Naive thymus-derived CD8-positive, alpha-beta T cell (primary cell): ENCODE data around the gene TBX1. TPM values are rescaled to one million over a fixed set of nuclear protein-coding genes. Genes with fewer than 3 reads are reported as not detected.
"Not testable (repeated sequence)": the region's sequence is repeated elsewhere in the genome, so short reads cannot be mapped to it uniquely, and the experiment has no call there.

ENCODE experiments used
- ATAC-seq, 2 donors: fragments of 150-1000 bp; cut with Tn5 transposase in 1 of 2; sonication (Bioruptor Pico), chemical (Tn5 transposase) in 1 of 2; 1 replicate in 1 of 2; 2 replicates in 1 of 2; pipeline ENCODE4 v1.10.0; 2021; ENCODE audit warnings: mild to moderate bottlenecking in 2 of 2, moderate library complexity in 2 of 2
- POLR2A ChIA-PET: fragments of 350-600 bp; sonication (Branson Sonifier 250); formaldehyde crosslinking; loops from one replicate; lab custom pipeline; 2021; ENCODE audit warnings: antibody characterized with exemption; lab: Charles Lee
- DNase-seq, 10 donors: peaks; one replicate each; pipeline versions ENCODE4 v3.0.0 to v3.0.0-alpha.2; 2020 to 2022
- H3K27ac Mint-ChIP-seq, 10 donors: one replicate each; pipeline ENCODE4 v1.8.0; 2020 to 2022; ENCODE audit warnings: mild to moderate bottlenecking in 10 of 10, mixed read lengths in 10 of 10, moderate library complexity in 4 of 10, inconsistent platforms in 1 of 10
- H3K27me3 Mint-ChIP-seq, 5 donors: one replicate each; pipeline ENCODE4 v1.8.0; 2021 to 2022; ENCODE audit warnings: mixed read lengths in 5 of 5
- H3K36me3 Mint-ChIP-seq, 3 donors: one replicate each; pipeline ENCODE4 v1.8.0; 2020 to 2022; ENCODE audit warnings: mixed read lengths in 3 of 3, mild to moderate bottlenecking in 2 of 3, inconsistent platforms in 1 of 3
- H3K4me1 Mint-ChIP-seq, 4 donors: one replicate each; pipeline ENCODE4 v1.8.0; 2021 to 2022; ENCODE audit warnings: mixed read lengths in 4 of 4
- H3K4me3 Mint-ChIP-seq, 10 donors: one replicate each; pipeline ENCODE4 v1.8.0; 2020 to 2022; ENCODE audit warnings: mild to moderate bottlenecking in 10 of 10, mixed read lengths in 10 of 10, moderate library complexity in 6 of 10, inconsistent platforms in 1 of 10
- H3K9me3 Mint-ChIP-seq, 9 donors: one replicate each; pipeline ENCODE4 v1.8.0; 2020 to 2022; ENCODE audit warnings: mixed read lengths in 9 of 9, mild to moderate bottlenecking in 3 of 9, inconsistent platforms in 1 of 9, moderate library complexity in 1 of 9
- polyA plus RNA-seq, 3 donors: library from polyadenylated mRNA; unstranded; fragments of 300-500 nt; fragmentation: Illumina TruSeq; gene quantifications; one replicate each; pipeline ENCODE4 v1.2.3, GENCODE V29; 2021
- total RNA-seq, 8 experiments: library from RNA in 2 of 8; stranded (reverse) in 2 of 8; gene quantifications; one replicate each; pipeline ENCODE4 v1.2.3 and lab custom pipeline; 2021 to 2026

The TBX1 gene
- total and polyA plus RNA-seq, 5 experiments from 2014 or later = not detected

DNA sequence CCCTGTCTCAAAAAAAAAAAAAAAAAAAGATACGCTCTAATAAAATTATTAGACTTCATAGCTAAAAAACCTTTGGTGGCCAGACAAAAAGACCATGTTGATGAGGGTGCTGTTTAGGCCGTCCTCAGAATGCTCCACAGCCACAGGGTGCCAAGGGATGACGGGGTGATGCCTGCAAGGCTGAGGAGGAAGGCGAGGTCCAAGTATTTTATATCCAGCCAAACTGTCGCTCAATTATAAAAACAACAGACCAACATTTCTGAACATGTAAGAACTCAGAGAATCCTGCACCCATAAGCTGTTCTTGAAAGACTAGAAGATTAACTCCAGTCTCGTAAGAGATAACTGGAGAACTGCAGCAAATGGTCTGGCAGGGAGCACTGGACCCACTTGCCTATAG is 29.2 kb downstream of the TBX1 start:
- POLR2A ChIA-PET = no interaction called here

DNA sequence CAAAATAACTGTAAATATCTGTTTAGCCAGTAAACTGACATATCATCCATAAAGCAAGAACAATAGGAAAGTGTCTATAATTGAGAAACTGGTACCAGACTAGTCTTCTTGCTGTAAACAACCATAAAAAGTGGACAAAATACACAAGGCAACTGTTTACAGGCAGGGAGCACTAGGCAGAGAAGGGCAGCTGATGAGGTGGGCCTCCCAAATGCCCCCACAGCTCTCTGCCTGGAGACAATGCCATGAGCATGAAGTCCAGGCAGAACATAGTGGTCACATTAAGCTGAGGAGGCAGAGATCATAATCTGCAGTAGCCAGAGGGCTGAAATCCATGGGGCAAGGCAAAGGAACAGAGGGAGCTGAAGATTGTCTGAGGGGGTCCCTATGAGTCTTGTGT is 30.7 kb downstream of the TBX1 start:
- peaks cover 0 to 28% (median 15%) of the 10 kb centered on the region in 9 donors for H3K9me3 Mint-ChIP-seq
- POLR2A ChIA-PET = no interaction called here
- H3K27ac Mint-ChIP-seq = no peak overlapping the region
- no peak overlapping the region for H3K4me3 Mint-ChIP-seq
- no peak for DNase-seq
- H3K4me1 Mint-ChIP-seq = peaks cover 0 to 14% (median 7%) of the 10 kb centered on the region in 4 donors
- H3K36me3 Mint-ChIP-seq = peaks cover 27 to 49% (median 47%) of the 10 kb centered on the region in 3 donors
- no peak for ATAC-seq
- no peaks in the 10 kb centered on the region for H3K27me3 Mint-ChIP-seq

More for the DNA sequence above, 29.2 kb downstream of the TBX1 start:
- Mint-ChIP-seq H3K27me3 (no peaks in the 10 kb centered on the region), H3K9me3 (peaks cover 0 to 28% (median 15%) of the 10 kb centered on the region in 9 donors), H3K4me1 (peaks cover 0 to 8% (median under 1%) of the 10 kb centered on the region in 4 donors), H3K27ac (no peak overlapping the region), H3K4me3 (no peak overlapping the region), H3K36me3 (peaks cover 27 to 45% (median 45%) of the 10 kb centered on the region in 3 donors)
- no peak for ATAC-seq
- DNase-seq = no peak

DNA sequence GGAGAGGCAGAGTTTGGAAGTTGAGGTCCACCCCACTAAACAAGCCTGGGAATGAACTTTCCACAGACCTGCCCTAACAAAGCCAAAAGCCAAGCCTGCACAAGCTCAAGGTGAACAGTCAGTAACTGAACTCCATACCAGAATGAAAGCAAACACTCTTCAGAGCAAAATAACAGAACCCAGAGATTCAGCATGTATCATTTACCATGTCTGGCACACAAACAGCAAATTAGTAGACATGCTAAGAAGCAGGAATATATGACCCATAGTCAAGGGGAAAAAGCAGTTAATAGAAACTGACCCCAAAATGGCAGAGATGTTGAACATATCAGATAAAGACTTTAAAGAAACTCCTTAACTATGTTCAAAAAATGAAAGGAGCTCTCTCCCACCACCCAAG is 31.3 kb downstream of the TBX1 start:
- no peak overlapping the region for H3K27ac Mint-ChIP-seq
- no peak for ATAC-seq
- peaks cover 0 to 28% (median 15%) of the 10 kb centered on the region in 9 donors for H3K9me3 Mint-ChIP-seq
- H3K36me3 Mint-ChIP-seq = peaks cover 27 to 53% (median 49%) of the 10 kb centered on the region in 3 donors
- DNase-seq = no peak
- POLR2A ChIA-PET = no interaction called here
- peaks cover 0 to 18% (median 11%) of the 10 kb centered on the region in 4 donors for H3K4me1 Mint-ChIP-seq
- H3K4me3 Mint-ChIP-seq = no peak overlapping the region
- no peaks in the 10 kb centered on the region for H3K27me3 Mint-ChIP-seq

DNA sequence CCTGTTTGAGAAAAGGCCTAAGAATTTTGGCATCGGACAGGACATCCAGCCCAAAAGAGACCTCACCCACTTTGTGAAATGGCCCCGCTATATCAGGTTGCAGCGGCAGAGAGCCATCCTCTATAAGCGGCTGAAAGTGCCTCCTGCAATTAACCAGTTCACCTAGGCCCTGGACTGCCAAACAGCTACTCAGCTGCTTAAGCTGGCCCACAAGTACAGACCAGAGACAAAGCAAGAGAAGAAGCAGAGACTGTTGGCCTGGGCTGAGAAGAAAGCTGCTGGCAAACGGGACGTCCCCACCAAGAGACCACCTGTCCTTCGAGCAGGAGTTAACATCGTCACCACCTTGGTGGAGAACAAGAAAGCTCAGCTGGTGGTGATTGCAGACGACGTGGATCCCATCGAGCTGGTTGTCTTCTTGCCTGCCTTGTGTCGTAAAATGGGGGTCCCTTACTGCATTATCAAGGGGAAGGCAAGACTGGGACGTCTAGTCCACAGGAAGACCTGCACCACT is 31.9 kb downstream of the TBX1 start:
- ATAC-seq, POLR2A ChIA-PET, H3K4me3 Mint-ChIP-seq, DNase-seq, H3K27me3 Mint-ChIP-seq, H3K27ac Mint-ChIP-seq: not testable (repeated sequence)
- Mint-ChIP-seq H3K4me1 (peaks cover 0 to 16% (median 11%) of the 10 kb centered on the region in 4 donors), H3K9me3 (peaks cover 0 to 28% (median 15%) of the 10 kb centered on the region in 9 donors), H3K36me3 (peaks cover 27 to 50% (median 49%) of the 10 kb centered on the region in 3 donors)

DNA sequence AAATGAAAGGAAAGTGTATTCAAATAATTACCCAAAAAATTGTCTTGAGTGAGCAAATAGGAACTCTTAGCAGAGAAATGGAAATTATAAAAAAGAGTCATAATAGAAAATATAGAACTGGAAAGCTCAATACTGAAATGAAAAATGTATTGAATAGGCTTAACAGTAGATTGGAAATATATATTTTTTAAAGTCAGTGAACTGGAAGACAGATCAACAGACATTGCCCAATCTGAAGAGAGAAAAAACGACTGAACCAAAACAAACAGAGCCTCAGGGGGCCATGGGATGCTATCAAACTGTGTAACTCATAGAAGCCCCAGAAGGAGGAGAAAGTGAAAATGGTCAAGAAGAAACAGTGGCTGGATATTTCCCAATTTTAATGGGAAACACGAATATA is 32.6 kb downstream of the TBX1 start:
- no peak overlapping the region for H3K27ac Mint-ChIP-seq
- H3K36me3 Mint-ChIP-seq = peaks cover 27 to 49% (median 47%) of the 10 kb centered on the region in 3 donors
- no peak overlapping the region for H3K4me3 Mint-ChIP-seq
- DNase-seq = no peak
- POLR2A ChIA-PET = no interaction called here
- ATAC-seq = no peak
- no peaks in the 10 kb centered on the region for H3K27me3 Mint-ChIP-seq
- peaks cover 0 to 28% (median 15%) of the 10 kb centered on the region in 9 donors for H3K9me3 Mint-ChIP-seq
- peaks cover 0 to 16% (median 11%) of the 10 kb centered on the region in 4 donors for H3K4me1 Mint-ChIP-seq

DNA sequence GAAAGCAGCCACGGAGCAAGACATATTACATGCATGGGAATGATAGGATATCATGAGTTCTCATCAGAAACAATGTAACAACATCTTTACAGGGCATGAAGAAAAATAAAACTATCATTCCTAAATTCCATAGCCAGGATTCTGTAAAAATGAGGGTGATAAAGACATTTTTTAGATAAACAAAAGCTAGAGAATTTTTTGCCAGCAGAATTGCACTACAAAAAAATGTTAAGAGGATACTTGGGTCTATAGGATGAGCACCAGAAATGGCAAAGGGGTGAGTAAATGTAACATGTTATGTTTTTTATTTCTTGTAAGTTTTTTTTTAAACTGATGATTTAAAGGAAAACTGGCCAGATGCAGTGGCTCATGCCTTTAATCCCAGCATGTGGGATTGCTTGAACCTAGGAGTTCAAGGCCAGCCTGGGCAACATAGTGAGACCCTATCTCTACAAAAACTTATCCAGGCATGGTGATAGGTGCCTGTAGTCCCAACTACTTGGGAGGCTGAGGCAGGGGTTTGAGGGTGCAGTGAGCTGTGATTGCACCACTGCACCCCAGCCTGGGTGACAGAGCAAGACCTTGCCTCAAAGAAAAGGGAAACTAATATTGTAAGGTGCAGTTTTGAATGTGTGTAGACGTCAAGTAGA is 33.2 kb downstream of the TBX1 start:
- POLR2A ChIA-PET = no interaction called here
- H3K27ac Mint-ChIP-seq = peak overlapping the region in 2 of 10 donors; percentile 5 to 52
- H3K36me3 Mint-ChIP-seq = peaks cover 27 to 49% (median 47%) of the 10 kb centered on the region in 3 donors
- no peak overlapping the region for H3K4me3 Mint-ChIP-seq
- no peak for ATAC-seq
- no peak for DNase-seq
- peaks cover 0 to 28% (median 15%) of the 10 kb centered on the region in 9 donors for H3K9me3 Mint-ChIP-seq
- no peaks in the 10 kb centered on the region for H3K27me3 Mint-ChIP-seq
- peaks cover 0 to 16% (median 11%) of the 10 kb centered on the region in 4 donors for H3K4me1 Mint-ChIP-seq

DNA sequence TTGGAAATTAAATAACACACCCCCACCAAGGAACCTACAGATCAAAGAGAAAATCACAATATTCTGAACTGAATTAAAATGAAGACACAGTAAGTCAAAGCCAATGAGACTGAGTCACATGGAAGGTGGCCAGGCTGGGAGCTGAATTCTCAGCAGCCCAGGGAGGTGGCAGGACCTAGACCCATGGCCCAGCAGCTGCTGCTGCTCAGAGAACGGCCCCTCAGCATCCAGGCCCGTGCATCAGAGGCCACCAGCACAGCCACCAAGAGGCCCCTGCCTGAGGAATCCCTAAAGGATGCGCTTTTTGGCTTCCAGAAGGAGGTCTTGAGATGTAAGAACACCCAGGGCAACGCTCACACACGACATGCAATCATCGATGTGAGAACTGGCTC is 35.0 kb downstream of the TBX1 start:
- POLR2A ChIA-PET = no interaction called here
- Mint-ChIP-seq H3K27me3 (no peaks in the 10 kb centered on the region), H3K9me3 (peaks cover 0 to 28% (median 15%) of the 10 kb centered on the region in 9 donors), H3K36me3 (peaks cover 27 to 42% (median 41%) of the 10 kb centered on the region in 3 donors), H3K27ac (peak overlapping the region in 5 of 10 donors; percentile 17 to 71 (median 48)), H3K4me1 (peaks cover 0 to 15% (median 11%) of the 10 kb centered on the region in 4 donors), H3K4me3 (peak overlapping the region in 5 of 10 donors; percentile 4 to 46 (median 26))
- DNase-seq = peak in 1 of 10 donors; percentile 24
- no peak for ATAC-seq

DNA sequence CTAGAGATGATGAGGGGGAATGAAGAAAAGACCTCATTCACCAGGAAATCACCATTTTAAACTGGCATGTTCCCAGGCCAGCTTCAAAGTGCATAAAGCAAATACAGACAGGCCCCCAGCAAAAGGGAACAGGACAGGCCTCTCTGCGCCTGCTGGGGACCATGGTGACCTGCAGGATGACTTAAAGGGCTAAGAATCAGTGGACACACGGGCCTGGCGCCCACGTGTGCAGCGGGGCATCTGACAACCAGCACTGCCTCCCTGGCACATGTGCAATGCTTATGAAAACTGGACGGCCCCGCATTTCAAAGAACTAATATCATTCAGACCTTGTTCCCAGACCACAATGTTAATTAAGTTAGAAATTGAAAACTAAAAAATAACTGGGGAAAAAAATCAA is 35.6 kb downstream of the TBX1 start:
- Mint-ChIP-seq H3K27me3 (no peaks in the 10 kb centered on the region), H3K36me3 (peaks cover 27 to 41% (median 38%) of the 10 kb centered on the region in 3 donors), H3K4me3 (no peak overlapping the region), H3K4me1 (peaks cover 0 to 15% (median 11%) of the 10 kb centered on the region in 4 donors), H3K9me3 (peaks cover 0 to 28% (median 15%) of the 10 kb centered on the region in 9 donors), H3K27ac (no peak overlapping the region)
- DNase-seq (peak in 1 of 10 donors; percentile 0), ATAC-seq (no peak)
- POLR2A ChIA-PET = no interaction called here

DNA sequence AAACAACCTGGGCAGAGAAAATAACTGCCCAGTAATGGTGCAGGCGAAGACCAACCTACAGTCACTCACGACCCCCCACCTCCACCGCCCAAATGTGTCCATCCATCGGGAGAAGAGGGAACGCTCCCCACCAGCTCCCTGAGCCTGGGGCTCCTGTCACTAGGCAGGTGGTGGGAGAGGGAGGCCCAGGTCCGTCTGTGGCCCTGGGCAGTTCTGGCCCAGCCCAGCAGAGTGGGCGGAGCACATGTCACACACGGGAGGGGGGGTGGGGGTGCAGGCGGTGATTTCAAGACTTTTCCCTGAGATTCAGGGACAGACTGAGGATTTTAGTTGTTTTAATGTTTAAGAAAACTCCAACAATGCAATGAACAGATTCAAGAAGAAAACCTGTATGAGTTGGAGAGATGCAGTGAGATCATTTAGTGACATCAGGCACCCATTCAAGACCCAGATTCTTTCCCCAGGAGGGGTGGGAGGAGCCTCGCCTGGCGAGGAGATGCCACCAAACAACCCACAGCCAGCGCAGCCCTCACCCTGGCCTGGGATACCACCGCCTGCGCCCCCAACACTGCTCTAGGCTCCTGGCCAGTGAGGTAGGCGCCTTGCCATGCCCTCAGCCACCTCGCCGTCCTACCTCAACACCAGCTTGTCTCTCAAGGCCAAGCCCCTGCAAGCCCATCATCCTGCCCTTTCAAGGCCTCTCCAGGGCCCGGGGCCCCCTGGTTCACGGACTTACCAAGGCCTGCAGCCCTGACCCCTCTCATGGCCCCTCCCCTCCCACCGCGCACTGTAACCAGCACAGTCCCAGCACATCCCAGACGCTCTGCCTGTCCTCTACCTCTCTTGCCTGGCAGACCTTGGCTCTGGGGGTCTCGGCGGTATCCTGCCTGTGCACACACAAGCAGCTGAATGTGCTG is 36.8 kb downstream of the TBX1 start:
- Mint-ChIP-seq H3K27me3 (no peaks in the 10 kb centered on the region), H3K4me1 (peaks cover 0 to 15% (median 10%) of the 10 kb centered on the region in 4 donors), H3K27ac (peak overlapping the region in 1 of 10 donors; percentile 0), H3K9me3 (peaks cover 0 to 17% (median 8%) of the 10 kb centered on the region in 9 donors), H3K4me3 (no peak overlapping the region), H3K36me3 (peaks cover 19 to 37% (median 32%) of the 10 kb centered on the region in 3 donors)
- peak in 1 of 10 donors; percentile 42 for DNase-seq
- ATAC-seq = no peak
- POLR2A ChIA-PET = no interaction called here

DNA sequence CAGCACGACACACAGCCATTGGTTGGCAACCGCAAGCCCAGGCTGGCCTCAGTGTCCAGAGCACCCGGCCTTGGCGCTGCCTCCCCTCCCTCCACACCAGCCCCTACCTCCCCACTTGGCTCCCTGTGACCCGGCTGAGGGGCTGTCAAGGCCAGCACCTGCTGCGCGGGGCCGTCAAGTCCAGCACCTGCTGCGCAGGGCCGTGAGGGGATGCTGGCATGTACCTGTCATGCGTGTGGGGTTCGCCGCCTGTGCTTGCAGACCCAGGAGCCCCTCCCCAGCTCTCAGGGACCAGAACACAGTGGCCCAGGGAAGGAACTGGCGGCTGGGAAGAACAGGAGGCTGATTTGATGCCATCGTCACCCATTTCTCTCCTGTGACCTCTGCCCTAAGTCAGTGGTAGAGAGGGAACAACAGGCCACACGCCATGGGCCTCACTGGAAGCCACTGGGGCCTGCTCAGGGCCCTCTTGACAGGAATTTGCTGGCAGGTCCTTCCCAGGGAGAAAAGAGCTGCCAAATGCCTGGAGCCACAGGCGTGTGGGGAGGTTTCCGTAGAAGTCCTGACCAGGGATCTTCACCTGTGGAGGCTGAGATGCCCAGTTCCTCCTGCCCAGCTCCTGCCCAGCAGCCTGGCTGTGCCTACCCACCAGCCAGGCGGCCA is 37.6 kb downstream of the TBX1 start:
- Mint-ChIP-seq H3K27me3 (no peaks in the 10 kb centered on the region), H3K27ac (no peak overlapping the region), H3K9me3 (peaks cover 0 to 12% (median 7%) of the 10 kb centered on the region in 9 donors), H3K4me1 (peaks cover 0 to 15% (median 10%) of the 10 kb centered on the region in 4 donors), H3K4me3 (no peak overlapping the region), H3K36me3 (peaks cover 13 to 37% (median 27%) of the 10 kb centered on the region in 3 donors)
- ATAC-seq = no peak
- DNase-seq = peak in 1 of 10 donors; percentile 50
- POLR2A ChIA-PET = no interaction called here

DNA sequence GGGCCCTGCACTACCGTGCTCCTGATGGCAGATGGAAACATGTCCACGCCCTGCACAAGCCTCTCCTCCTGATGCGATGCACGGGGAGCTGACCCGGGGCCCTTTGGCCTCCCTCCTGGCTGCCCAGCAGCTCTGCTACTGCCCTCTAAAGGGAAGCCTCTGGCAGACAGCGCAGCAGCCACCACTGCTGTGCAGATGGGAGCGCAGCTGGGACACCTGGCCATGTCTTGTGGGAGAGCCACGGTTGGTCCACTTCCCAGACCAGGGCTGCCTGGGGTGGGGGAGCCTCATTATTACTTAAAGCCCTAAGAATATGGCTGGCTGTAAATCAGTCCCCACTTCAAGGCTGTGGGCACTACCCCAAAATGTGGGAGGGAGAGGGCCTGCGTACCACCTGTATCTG is 38.3 kb downstream of the TBX1 start:
- peaks cover 0 to 15% (median 10%) of the 10 kb centered on the region in 4 donors for H3K4me1 Mint-ChIP-seq

More for the DNA sequence above, 38.3 kb downstream of the TBX1 start:
- Mint-ChIP-seq H3K36me3 (peaks cover 6 to 30% (median 19%) of the 10 kb centered on the region in 3 donors), H3K4me3 (no peak overlapping the region), H3K27me3 (no peaks in the 10 kb centered on the region), H3K27ac (no peak overlapping the region), H3K9me3 (peaks cover 0 to 7% (median under 1%) of the 10 kb centered on the region in 9 donors)
- ATAC-seq (no peak), DNase-seq (peak in 1 of 10 donors; percentile 34)
- POLR2A ChIA-PET = no interaction called here
